H7 (cell line): ENCODE data around the gene ATF3. TPM values are rescaled to one million over a fixed set of nuclear protein-coding genes. Genes with fewer than 3 reads are reported as not detected.
A peak's percentile ranks its signal among the peaks of the same experiment; 100 is the strongest.
"Not testable (repeated sequence)": the region's sequence is repeated elsewhere in the genome, so short reads cannot be mapped to it uniquely, and the experiment has no call there.

Experiments
- DNase-seq: peaks from one replicate; pipeline ENCODE4 v3.0.0; 2012
- H3K27me3 ChIP-seq: 2 replicates; pipeline ENCODE4 v1.6.0; 2011; ENCODE audit warnings: mild to moderate bottlenecking, low read length; ENCODE audit not compliant: control insufficient read depth, insufficient read depth
- H3K36me3 ChIP-seq: replicated peaks from 2 replicates; pipeline ENCODE4 v1.5.1; 2011; ENCODE audit warnings: low read length; ENCODE audit not compliant: control insufficient read depth, insufficient read depth
- H3K4me3 ChIP-seq: 2 replicates; pipeline ENCODE4 v1.5.1; 2011; ENCODE audit warnings: low read depth, mild to moderate bottlenecking, control low read depth, low read length, moderate library complexity; ENCODE audit not compliant: insufficient read depth
- total RNA-seq: library from RNA; depleted of rRNA; stranded (reverse); fragments of >200 nt; shearing (Covaris generic); gene quantifications from 2 replicates; pipeline ENCODE4 v1.2.3, GENCODE V29; 2014

ATF3 gene
- total RNA-seq, 1 experiment from 2014 or later, result 19.2 TPM

- no peak overlapping the region for H3K4me3 ChIP-seq
These were observed 47.3 kb downstream of the ATF3 start for GRCh38 chr1:212655668-212656440.

GRCh38 chr1:212656730-212657129, 48.2 kb downstream of the ATF3 start:
- DNase-seq, result no peak
- Histone ChIP-seq H3K27me3 (no peaks in the 10 kb centered on the region), H3K4me3 (no peak overlapping the region), H3K36me3 (no peaks in the 10 kb centered on the region)

More at GRCh38 chr1:212655668-212656440, 47.3 kb downstream of the ATF3 start:
- Histone ChIP-seq H3K36me3 (no peaks in the 10 kb centered on the region), H3K27me3 (no peaks in the 10 kb centered on the region)
- no peak for DNase-seq

DNA sequence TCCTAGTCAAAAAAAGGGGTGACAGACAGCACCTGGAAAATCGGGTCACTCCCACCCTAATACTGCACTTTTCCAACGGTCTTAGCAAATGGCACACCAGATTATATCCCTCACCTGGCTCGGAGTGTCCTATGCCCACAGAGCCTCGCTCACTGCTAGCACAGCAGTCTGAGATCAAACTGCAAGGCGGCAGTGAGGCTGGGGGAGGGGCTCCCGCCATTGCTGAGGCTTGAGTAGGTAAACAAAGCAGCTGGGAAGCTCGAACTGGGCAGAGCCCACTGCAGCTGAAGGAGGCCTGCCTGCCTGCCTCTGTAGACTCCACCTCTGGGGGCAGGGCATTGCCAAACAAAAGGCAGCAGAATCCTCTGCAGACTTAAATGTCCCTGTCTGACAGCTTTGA, 49.7 kb downstream of the ATF3 start:
- H3K36me3 ChIP-seq, DNase-seq, H3K27me3 ChIP-seq, H3K4me3 ChIP-seq: not testable (repeated sequence)

DNA sequence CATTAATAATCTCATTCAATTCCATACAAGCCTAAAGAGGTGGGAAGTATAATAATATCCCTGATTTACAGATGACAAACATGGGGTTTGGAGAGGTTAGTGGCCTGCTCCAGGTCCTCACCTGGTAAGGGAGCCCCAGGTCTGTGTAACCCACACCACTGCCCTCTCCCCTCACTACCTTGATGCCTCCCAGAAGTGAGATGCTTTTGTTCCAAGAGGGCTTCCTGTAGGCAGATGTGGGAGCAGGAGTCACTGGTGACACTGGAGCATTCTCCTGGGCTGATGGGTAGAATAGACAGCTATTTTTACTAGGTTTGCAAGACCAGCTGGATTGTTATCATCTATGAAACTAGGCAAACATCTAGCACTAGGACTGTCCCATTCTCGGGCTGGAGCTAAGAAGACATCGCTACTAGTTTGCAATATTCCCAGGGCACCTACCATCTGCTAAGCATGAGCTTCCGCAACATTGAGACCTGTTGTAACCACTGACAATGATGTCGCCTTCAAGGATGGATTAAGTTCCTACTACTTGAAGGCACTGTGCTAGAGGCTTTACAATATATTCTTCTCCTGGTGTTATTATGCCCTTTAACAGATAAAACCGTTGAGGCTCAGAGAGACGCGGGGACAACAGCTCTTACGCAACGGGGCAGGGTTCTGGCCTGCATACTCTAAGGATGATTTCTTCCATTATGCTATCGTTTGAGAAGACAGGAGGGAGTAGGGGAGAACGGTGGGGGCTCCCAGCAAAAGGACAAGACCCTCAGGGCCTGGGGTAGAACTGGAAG, 56.0 kb downstream of the ATF3 start:
- H3K27me3 ChIP-seq, result peaks cover 8% of the 10 kb centered on the region
- no peak overlapping the region for H3K4me3 ChIP-seq
- DNase-seq, result no peak
- no peaks in the 10 kb centered on the region for H3K36me3 ChIP-seq

- H3K36me3 ChIP-seq, result no peaks in the 10 kb centered on the region
- H3K4me3 ChIP-seq, result peak overlapping the region; percentile 71
- H3K27me3 ChIP-seq, result peaks cover 8% of the 10 kb centered on the region
- peak; percentile 94 for DNase-seq
These were observed 56.9 kb downstream of the ATF3 start for GRCh38 chr1:212665241-212666115.

DNA sequence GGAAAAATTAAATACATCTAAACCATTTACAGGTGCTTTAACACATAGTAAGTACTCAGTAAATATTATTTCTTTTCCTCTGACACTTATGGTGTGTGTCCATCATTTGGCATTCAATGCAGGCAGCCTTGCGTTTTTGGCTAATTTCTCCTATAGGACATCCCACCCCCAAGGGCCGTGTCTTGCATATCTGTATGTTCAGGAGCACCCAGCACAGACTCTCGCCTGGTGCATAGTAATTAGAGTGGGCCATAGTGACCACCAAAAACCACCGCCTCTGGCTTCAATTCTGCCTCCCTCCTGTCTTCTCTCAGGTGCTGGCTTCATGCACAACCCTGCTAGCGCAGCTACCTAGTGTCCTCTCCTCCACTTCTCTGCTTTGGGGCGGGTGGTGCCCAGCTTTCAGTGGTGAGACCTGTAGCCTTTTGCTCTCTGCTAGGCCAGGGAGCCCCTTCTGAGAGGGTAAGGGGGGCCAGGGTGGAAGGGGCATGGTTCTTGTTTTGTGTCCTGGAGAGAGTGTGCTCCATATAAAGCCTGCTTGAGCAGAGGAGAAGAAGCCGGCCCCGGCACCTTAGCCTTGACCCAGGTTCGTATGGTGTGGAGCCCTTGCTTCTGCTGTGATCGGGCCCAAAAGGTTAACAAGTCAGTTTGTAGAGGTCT, 57.7 kb downstream of the ATF3 start:
- H3K4me3 ChIP-seq, result no peak overlapping the region

DNA sequence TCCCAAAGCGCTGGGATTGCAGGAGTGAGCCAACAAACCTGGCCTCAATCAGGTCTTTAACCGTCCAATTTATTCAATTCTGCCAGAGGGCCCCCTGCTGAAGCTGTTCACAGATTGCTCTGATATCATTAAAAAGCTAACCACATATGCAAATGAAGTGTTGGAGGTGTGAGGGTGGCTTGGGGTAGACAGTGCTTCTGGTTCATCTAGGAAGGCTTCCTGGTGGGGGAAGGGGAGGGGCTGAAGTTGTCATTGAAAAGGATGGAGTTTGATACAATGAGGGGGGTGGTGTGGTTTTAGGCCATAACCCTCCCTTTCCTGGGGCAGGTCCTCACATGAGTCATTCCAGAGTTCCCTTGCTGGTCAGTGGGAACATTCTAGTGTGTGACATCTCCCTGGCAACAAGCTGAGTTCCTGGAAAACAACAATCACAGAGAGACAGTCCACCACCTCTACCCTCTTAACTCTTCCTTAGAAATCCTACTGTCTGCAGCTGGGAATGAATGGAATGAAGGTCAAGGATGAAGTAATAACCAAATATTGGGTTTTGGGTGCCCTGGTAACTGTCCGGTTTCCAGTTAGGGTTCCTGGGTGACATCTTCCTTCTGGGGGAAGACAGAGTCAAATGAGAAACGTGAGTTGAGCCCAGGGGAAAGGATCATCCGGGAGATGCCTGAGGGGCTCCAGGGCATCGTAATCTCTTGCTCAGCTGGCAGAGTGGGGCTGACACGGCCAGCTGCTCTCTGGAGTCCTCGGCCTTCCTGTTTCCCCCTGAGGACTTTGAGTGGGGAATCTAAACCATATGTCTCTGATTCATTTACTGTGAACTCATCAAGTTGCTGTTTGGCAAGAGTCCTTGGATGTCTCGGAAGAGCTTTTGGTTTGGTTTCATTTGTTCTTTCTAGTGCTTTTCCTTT, 58.9 kb downstream of the ATF3 start:
- Histone ChIP-seq H3K36me3 (no peaks in the 10 kb centered on the region), H3K27me3 (peaks cover 8% of the 10 kb centered on the region), H3K4me3 (no peak overlapping the region)
- no peak for DNase-seq

More for the DNA sequence above, 57.7 kb downstream of the ATF3 start:
- Histone ChIP-seq H3K36me3 (no peaks in the 10 kb centered on the region), H3K27me3 (peaks cover 8% of the 10 kb centered on the region)
- DNase-seq, result no peak

GRCh38 chr1:212668477-212668876, 59.9 kb downstream of the ATF3 start:
- peaks cover 8% of the 10 kb centered on the region for H3K27me3 ChIP-seq
- H3K36me3 ChIP-seq, result no peaks in the 10 kb centered on the region
- H3K4me3 ChIP-seq, result no peak overlapping the region
- DNase-seq, result no peak

DNA sequence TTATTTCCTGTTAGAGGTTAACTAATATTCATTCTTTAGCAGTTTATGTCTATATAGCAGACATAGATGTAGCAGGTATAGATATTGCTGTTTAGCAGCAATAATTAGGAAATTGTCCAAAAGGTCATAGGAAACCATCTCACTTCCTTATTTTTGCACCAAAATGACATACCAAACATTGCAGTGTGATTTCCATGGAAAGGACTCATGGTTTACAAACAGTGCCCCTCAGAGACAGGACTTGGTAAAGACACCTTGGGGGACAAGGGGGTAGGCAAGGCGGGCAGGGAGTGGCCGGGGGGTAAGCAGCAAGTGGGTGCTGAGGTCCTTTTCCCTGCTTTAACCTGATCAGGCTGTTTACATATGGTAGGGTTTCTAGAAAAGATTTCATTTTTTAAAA, 60.5 kb downstream of the ATF3 start:
- H3K36me3 ChIP-seq, result no peaks in the 10 kb centered on the region
- H3K27me3 ChIP-seq, result peaks cover 8% of the 10 kb centered on the region
- no peak overlapping the region for H3K4me3 ChIP-seq
- DNase-seq, result peak; percentile 86

GRCh38 chr1:212669600-212669999, 61.0 kb downstream of the ATF3 start:
- DNase-seq, result no peak
- Histone ChIP-seq H3K27me3 (peaks cover 8% of the 10 kb centered on the region), H3K4me3 (no peak overlapping the region), H3K36me3 (no peaks in the 10 kb centered on the region)

GRCh38 chr1:212670301-212670700, 61.7 kb downstream of the ATF3 start:
- Histone ChIP-seq H3K27me3 (peaks cover 8% of the 10 kb centered on the region), H3K4me3 (no peak overlapping the region), H3K36me3 (no peaks in the 10 kb centered on the region)
- DNase-seq, result no peak
